Loucy (cell line): ENCODE results near the gene NID1.

Source experiments
- CTCF ChIP-seq: fragments of 200-600 bp; sonication (generic); conservative IDR thresholded peaks from 2 replicates; pipeline ENCODE4 v1.5.1; 2014; ENCODE audit warnings: mild to moderate bottlenecking, antibody characterized with exemption, low read length
- EZH2phosphoT487 ChIP-seq: fragments of 200-600 bp; IDR thresholded peaks from 2 replicates; pipeline ENCODE4 v1.6.1; 2018; ENCODE audit warnings: antibody characterized with exemption, mild to moderate bottlenecking, moderate library complexity, borderline replicate concordance

- TF ChIP-seq CTCF (no peak), EZH2phosphoT487 (no peak)
These were observed 51.6 kb downstream of the NID1 start for GRCh38 chr1:236013330-236013729.
